Fibroblast of upper back skin (primary cell): ENCODE data around the gene AKR1B15.

Experiments used
- DNase-seq: peaks from one replicate; pipeline ENCODE4 v3.0.0-alpha.2; 2013

AKR1B15 gene

DNA sequence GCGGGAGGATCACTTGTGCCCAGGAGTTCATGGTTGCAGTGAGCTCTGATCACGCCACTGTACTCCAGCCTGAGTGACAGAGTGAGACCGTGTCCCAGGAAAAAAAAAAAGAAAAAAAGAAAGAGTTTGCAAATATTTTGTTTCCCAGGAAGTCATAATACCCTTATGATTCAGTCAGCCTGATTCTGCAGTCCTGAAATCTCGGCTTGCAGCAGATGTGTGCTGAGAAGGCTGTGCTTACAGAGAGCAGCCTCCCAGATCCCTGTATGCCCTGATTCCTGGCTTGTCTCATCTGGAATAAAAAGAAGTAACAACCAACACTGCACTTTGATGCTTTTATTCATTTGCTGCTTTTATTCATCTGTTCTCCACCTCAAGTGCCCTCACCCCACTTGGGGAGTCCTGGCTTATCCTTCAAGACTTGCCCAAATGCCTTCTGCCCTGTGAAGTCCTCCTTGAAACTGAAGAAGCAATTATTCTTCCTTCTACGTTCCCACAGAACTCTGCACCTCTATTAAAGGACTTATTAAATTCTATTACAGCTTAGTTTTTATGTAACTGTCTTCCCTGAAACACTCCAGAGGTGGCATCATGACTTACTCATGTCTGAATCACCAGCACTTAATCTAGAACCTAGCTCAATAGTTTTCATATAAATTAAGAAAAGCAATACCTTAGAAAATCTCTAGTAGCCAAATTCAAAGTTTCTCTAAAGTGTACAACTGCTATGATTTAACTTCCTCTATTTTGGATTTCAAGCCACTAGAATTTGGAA lies 70.0 kb downstream of the AKR1B15 start:
- peak; percentile 59 for DNase-seq

DNA sequence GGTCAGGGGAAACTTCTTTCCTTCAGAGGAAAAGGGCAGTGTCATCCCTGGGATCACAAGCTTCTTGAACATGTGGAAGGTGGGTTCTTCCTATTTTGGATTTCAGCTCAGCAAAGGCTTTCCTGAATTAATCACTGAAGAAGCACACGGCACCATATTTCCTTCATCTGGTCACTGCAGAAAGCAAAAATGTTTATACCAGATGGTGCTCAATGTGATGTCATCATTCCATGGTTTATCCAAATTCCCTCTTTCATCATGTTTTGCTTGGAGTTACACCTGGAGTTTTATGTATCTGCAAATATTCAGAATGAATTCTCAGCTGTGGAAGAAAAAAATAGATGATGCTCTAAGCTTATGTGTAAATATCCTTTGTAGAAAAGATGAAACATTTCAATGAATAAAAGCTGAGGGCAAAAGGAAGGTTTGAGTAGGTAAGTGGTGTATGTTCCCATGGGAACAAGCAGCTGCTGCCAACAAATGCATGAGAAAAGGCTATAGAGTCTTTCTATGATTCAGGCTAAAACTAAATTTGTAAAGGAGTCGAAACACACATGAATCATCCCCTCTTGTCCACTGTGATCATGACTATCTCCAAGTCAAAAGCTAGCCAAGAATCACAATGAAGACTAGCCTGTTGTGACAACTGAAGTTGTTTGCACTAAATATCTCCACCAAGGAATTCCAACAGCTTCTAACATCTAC lies 70.9 kb downstream of the AKR1B15 start:
- DNase-seq, result peak; percentile 90

DNA sequence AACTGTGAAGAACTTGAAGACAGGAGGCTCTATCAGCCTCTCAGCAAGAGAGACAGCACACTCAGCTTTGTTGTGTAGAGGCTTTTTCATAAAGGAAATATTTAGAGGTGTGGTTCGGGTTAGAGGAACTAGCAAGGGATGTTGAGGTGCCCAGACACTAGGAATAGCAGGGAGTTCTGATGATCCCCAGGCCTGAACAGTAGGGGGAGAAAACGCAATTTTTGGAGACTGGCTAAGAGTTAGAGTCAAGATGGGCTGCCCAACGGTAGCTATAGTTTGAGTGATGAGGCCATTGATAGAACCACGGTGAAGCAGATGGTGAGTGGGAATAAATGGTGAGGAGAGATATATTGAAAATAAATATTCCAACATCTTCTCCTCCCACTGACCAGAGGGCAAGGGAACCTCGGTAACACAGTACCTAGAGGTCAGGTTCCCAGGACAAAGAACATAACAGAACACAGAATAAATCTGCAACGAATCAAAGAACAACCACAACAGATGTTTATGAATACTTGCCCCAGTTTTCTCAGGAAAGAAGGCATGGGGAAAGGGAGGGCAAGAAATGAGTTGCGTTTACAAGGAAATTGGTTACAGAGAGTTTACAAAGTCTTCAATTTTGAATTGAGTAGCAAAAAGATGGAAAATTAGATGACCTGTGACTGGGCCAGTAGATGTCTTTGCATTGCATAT lies 73.5 kb downstream of the AKR1B15 start:
- no peak for DNase-seq

DNA sequence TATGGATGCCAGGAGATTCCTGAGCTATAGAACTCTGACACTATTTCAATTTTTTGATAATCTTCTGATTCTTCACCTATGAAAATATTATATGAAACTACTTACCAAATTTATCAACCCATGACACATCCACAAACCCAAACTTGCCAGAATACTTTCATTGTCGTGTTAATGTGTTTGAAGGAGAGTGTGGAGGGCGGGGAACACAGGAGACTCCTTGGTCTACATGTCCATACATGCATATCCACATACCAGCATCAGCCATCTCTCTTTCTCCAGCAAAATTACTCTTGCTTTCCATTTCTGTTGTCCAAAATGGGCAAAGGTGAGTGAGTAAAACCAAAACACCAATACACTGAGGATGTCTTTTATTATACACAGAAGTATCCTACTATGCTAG lies 74.3 kb downstream of the AKR1B15 start:
- DNase-seq, result no peak

DNA sequence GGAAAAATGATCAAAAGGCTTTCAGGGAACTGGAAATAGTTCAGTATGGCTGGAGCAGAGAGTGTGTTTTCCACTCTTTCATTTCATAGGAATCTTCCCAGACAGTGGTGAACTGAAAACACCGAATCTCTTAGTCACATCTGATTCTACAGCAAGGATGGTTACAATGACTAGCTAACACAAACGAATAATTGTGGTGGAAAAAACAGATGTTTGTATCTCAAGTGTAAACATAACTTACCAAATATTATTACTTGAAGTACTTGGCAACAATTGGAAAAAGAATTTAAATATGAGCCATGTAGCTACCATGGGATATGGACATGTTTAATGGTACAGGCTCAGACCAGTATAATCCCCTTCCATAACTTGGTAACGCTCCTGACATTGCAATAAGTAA lies 76.6 kb downstream of the AKR1B15 start:
- peak; percentile 68 for DNase-seq

DNA sequence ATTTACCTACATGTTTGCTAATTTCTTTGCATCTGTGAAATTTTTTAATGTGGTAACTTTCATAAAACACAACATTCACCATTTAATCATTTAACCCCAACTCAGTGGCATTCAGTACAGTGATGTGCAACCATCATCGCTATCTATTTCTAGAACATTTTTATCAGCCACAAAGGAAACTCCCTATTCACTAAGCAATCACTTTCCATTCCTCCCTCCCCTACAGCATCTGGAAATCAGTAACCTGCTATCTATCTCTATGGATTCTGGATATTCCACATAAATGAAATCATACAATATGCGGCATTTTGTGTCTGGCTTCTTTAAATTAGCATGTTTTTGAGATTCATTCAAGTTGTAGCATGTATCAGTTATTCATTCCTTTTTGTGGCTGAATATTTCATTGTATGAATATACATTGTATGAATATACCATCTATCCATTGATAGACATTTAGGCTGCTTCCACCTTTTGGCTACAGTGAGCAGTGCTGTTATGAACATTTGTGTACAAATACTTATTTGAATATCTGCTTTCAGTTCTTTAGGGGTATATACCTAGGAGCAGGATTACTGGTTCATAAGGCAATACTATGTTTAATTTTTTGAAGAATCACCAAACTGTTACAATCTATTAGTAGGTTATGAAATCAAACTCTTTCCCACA lies 78.3 kb downstream of the AKR1B15 start:
- no peak for DNase-seq

DNA sequence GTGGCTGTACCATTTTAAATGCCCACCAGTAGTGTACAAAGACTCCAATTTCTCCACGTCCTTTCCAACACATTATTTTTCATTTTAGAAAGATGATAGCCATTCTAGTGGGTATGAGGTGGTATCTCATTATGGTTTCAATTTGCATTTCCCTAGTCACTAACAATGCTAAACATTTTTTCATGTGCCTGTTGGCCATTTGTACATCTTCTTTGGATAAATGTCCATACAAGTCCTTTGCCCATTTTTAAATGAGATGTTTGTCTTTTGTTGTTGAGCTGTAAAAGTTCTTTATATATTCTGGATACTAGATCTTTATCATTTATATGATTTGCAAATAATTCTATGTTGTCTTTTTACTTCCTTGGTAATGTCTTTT lies 78.9 kb downstream of the AKR1B15 start:
- no peak for DNase-seq

DNA sequence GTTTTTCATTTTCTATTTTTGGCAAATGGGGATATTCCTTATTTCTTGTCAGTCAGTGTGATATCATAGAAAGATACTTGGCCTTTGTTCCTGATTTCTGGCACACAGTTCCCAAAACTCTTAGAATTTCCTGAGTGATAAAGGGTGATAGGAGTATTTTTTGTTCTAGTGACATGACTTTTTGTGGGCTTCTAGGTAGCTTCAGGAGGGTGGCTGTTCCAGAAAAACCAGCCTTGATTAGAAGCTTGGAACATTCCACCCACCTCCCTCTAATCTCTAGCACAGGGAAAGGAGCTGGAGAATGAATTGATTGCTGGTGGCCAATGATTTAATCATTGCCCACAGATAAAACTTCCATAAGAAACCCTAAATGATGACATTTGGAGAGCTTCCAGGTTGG lies 80.5 kb downstream of the AKR1B15 start:
- no peak for DNase-seq
